GM18502 (cell line): ENCODE data around the gene PLEK.
"Not testable (repeated sequence)": the region's sequence is repeated elsewhere in the genome, so short reads cannot be mapped to it uniquely, and the experiment has no call there.

Source experiments
- ATAC-seq: cut with Tn5 transposase; IDR thresholded peaks from one replicate; pipeline ENCODE4 v1.9.1; 2021; ENCODE audit warnings: mild to moderate bottlenecking; ENCODE audit not compliant: unreplicated experiment, poor library complexity

PLEK gene

GRCh38 chr2:68434981-68435380 is 69.9 kb downstream of the PLEK start:
- no peak for ATAC-seq

GRCh38 chr2:68435615-68436014 is 70.5 kb downstream of the PLEK start:
- no peak for ATAC-seq

GRCh38 chr2:68436270-68436669 is 71.2 kb downstream of the PLEK start:
- ATAC-seq: no peak

- ATAC-seq: no peak
Observed at GRCh38 chr2:68438455-68439303, 73.6 kb downstream of the PLEK start.

GRCh38 chr2:68441179-68441993 is 76.3 kb downstream of the PLEK start:
- ATAC-seq: peak; percentile 97

- no peak for ATAC-seq
Observed at GRCh38 chr2:68441994-68442322, 76.9 kb downstream of the PLEK start.

- not testable (repeated sequence) for ATAC-seq
Observed at GRCh38 chr2:68446425-68446824, 81.3 kb downstream of the PLEK start.
